Measurements from ENCODE around the gene MEGF11. TPM values are rescaled to one million over a fixed set of nuclear protein-coding genes. Genes with fewer than 3 reads are reported as not detected.
A peak's percentile ranks its signal among the peaks of the same experiment; 100 is the strongest.

MEGF11 gene
- polyA plus RNA-seq, 5 donors: 3.3 to 15.1 (median 7.6) TPM

GRCh38 chr15:66095871-66096687 is 157.5 kb downstream of the MEGF11 start:
- no peak for DNase-seq

- no peak for DNase-seq
Observed at GRCh38 chr15:66094331-66094730, 159.2 kb downstream of the MEGF11 start.

GRCh38 chr15:66092053-66093016 is 161.2 kb downstream of the MEGF11 start:
- DNase-seq: no peak

GRCh38 chr15:66089509-66089908 is 164.0 kb downstream of the MEGF11 start:
- peak in 1 of 2 donors; percentile 9 for DNase-seq

GRCh38 chr15:66089049-66089448 is 164.5 kb downstream of the MEGF11 start:
- peak in 1 of 2 donors; percentile 23 for DNase-seq

GRCh38 chr15:66085128-66085527 is 168.4 kb downstream of the MEGF11 start:
- no peak for DNase-seq

GRCh38 chr15:66084704-66085103 is 168.8 kb downstream of the MEGF11 start:
- no peak for DNase-seq

- no peak for DNase-seq
Observed at GRCh38 chr15:66080717-66081398, 172.7 kb downstream of the MEGF11 start.

- no peak for DNase-seq
Observed at GRCh38 chr15:66078929-66079275, 174.6 kb downstream of the MEGF11 start.

- no peak for DNase-seq
Observed at GRCh38 chr15:66078196-66078928, 175.2 kb downstream of the MEGF11 start.

GRCh38 chr15:66077320-66077663 is 176.3 kb downstream of the MEGF11 start:
- no peak for DNase-seq

GRCh38 chr15:66076591-66077319 is 176.8 kb downstream of the MEGF11 start:
- no peak for DNase-seq

GRCh38 chr15:66075947-66076346 is 177.6 kb downstream of the MEGF11 start:
- DNase-seq: no peak

GRCh38 chr15:66072616-66073361 is 180.8 kb downstream of the MEGF11 start:
- DNase-seq: no peak

- DNase-seq: no peak
Observed at GRCh38 chr15:66071921-66072295, 181.6 kb downstream of the MEGF11 start.

GRCh38 chr15:66071160-66071920 is 182.2 kb downstream of the MEGF11 start:
- DNase-seq: no peak

- DNase-seq: no peak
Observed at GRCh38 chr15:66070220-66070934, 183.2 kb downstream of the MEGF11 start.

- no peak for DNase-seq
Observed at GRCh38 chr15:66069751-66070150, 183.8 kb downstream of the MEGF11 start.

GRCh38 chr15:66068801-66069200 is 184.7 kb downstream of the MEGF11 start:
- DNase-seq: no peak

Data from right lung (tissue), 5 donors.